ENCODE measurements around the gene CDK2. TPM values are rescaled to one million over a fixed set of nuclear protein-coding genes. Genes with fewer than 3 reads are reported as not detected.

The CDK2 gene
- total and polyA plus RNA-seq, 9 of the 15 experiments (the other 6 are each of a cell fraction or from before 2014, with no cell fraction given): 17.4 to 213 (median 109) TPM

- intact Hi-C loops (cut with micrococcal nuclease): no loop called here
- H3K4me2 ChIP-seq (ENCODE audit: insufficient read depth, low read length): no peak overlapping the region
- POLR2A ChIA-PET: interaction anchor here (0.5 to 1.4 kb wide), 4 partner anchors 11 to 1643 kb away, joined by 3 to 5 read pairs (median 3); no protein-coding TSS in a partner anchor
- no peak for TF ChIP-seq ZNF717 (CRISPR knock-in tag; IDR thresholded peaks at IDR 0.05)
- no peak for TF ChIP-seq TBL1XR1 (IDR thresholded peaks at IDR 0.05; ENCODE audit: low read length in 2 of 2)
- TF ChIP-seq AFF1 (IDR thresholded peaks at IDR 0.05; ENCODE audit: low read depth in 1 of 2, partially characterized antibody in 2 of 2): no peak
- TF ChIP-seq ZFP91 (CRISPR knock-in tag; IDR thresholded peaks at IDR 0.05): no peak
- TF ChIP-seq HDAC6 (IDR thresholded peaks at IDR 0.05; ENCODE audit: low read depth, low read length): no peak
- no peak for TF ChIP-seq HDAC8 (tag; IDR thresholded peaks at IDR 0.05)
- no peak for TF ChIP-seq BRF1 (IDR thresholded peaks at IDR 0.05; ENCODE audit: borderline replicate concordance, extremely low read depth, insufficient read length)
- no peak for TF ChIP-seq IRF1 (CRISPR knock-in tag; IDR thresholded peaks at IDR 0.05; ENCODE audit: borderline replicate concordance)
- TF ChIP-seq ATF6 (CRISPR knock-in tag; IDR thresholded peaks at IDR 0.05): no peak
- TF ChIP-seq NBN (IDR thresholded peaks at IDR 0.05; ENCODE audit: low read depth): no peak
- no peak for TF ChIP-seq SPI1 (IDR thresholded peaks at IDR 0.05; ENCODE audit: borderline replicate concordance, low read depth, low read length)
- TF ChIP-seq IFI16 (CRISPR knock-in tag; IDR thresholded peaks at IDR 0.05): no peak
- no peak for TF ChIP-seq MTA3 (IDR thresholded peaks at IDR 0.05; ENCODE audit: borderline replicate concordance)
- no peak for TF ChIP-seq CXXC5 (CRISPR knock-in tag; IDR thresholded peaks at IDR 0.05)
Measured at GRCh38 chr12:55969356-55969755, 2.7 kb downstream of the CDK2 start.

More at GRCh38 chr12:55969356-55969755, 2.7 kb downstream of the CDK2 start:
- Histone ChIP-seq H3K9ac (ENCODE audit: insufficient read depth in 1 of 2, low read depth in 2 of 2, low read length in 2 of 2) (no peak overlapping the region), H2AFZ (ENCODE audit: low read depth, low read length) (no peak overlapping the region), H3K4me1 (replicated peaks in 1 of 2; ENCODE audit: control insufficient read depth in 2 of 2, insufficient read depth in 2 of 2, low read length in 2 of 2) (peaks cover 16 to 21% of the 10 kb centered on the region in 2 experiments), H3K4me3 (no peak overlapping the region), H3K36me3 (ENCODE audit: control insufficient read depth, insufficient read depth, low read length) (peaks cover 51% of the 10 kb centered on the region), H3K79me2 (ENCODE audit: control insufficient read depth, insufficient read depth, low read length) (peaks cover 35% of the 10 kb centered on the region), H4K20me1 (replicated peaks; ENCODE audit: control insufficient read depth, insufficient read depth, low read length) (no peaks in the 10 kb centered on the region), H3K27me3 (ENCODE audit: control insufficient read depth in 2 of 2, insufficient read depth in 2 of 2, low read length in 2 of 2) (no peaks in the 10 kb centered on the region), H3K9me3 (replicated peaks; ENCODE audit: control insufficient read depth, insufficient read depth, low read depth, low read length) (no peaks in the 10 kb centered on the region), H3K27ac (ENCODE audit: extremely low read depth, low read depth, low read length) (no peak overlapping the region), H3K9me1 (ENCODE audit: control insufficient read depth, insufficient read depth, low read length) (no peaks in the 10 kb centered on the region)
- no peak for FAIRE-seq
- no peak for DNase-seq (ENCODE audit: extremely low read depth in 1 of 4, low spot score in 3 of 4)
- in situ Hi-C loops (cut with MboI): no loop called here
- CTCF ChIA-PET (ENCODE audit: low intra/inter-chr PET ratio): no interaction called here
- 92% methylated on average over 4 of the region's 4 CpGs for WGBS (ENCODE audit: insufficient coverage, low coverage, missing lambda C conversion rate)
- ATAC-seq: no peak
- no TSS peak for BruUV-seq (replicated peaks)
